HG02571 (cell line): ENCODE data around the gene ONECUT3.

ENCODE experiments used
- ATAC-seq: cut with Tn5 transposase; IDR thresholded peaks from one replicate; pipeline ENCODE4 v1.9.1; 2021; ENCODE audit warnings: mild to moderate bottlenecking, moderate library complexity; ENCODE audit not compliant: unreplicated experiment

Gene ONECUT3

DNA sequence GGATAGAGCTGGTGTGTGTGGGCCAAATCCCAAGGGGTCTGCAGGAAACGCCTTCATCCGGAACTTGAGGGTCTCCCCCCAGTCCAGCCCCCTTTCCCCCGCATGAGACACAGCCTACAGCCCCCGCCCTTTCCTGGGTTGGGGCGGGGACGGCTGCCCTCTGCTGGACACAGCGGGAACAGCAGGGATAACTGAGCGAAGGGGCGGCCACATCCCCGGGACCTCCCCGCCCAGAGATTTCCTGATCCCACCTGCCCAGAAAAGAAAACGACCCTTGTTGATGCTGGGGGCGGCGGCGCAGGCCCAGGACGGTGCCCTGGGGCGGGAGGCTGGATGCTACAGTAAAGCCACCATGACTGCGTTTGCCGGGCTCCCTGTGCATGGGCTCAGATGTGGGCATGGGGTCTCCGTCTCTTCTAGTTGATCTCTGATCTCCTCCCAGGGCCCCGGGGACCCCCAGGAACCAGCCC lies 14.2 kb downstream of the ONECUT3 start:
- no peak for ATAC-seq

DNA sequence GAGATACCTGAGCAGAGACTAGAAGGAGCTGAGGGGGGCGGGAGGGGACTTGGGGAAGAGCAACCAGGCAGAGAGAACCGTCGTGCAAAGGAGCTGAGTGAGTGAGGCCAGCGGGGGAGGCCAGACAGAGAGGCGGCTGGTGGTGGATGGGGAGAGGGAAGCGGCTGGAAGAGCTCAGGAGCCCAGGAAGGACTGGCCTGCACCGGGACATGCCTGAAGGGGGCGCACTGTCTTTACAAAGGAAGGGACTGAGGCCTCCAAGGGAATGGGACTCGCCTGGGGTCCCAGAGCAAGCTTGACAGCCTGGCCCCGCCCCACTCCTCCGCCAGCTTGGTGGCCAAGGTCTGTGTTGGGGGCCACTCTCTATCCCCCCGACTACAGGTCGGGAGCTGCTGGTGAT lies 14.9 kb downstream of the ONECUT3 start:
- no peak for ATAC-seq

DNA sequence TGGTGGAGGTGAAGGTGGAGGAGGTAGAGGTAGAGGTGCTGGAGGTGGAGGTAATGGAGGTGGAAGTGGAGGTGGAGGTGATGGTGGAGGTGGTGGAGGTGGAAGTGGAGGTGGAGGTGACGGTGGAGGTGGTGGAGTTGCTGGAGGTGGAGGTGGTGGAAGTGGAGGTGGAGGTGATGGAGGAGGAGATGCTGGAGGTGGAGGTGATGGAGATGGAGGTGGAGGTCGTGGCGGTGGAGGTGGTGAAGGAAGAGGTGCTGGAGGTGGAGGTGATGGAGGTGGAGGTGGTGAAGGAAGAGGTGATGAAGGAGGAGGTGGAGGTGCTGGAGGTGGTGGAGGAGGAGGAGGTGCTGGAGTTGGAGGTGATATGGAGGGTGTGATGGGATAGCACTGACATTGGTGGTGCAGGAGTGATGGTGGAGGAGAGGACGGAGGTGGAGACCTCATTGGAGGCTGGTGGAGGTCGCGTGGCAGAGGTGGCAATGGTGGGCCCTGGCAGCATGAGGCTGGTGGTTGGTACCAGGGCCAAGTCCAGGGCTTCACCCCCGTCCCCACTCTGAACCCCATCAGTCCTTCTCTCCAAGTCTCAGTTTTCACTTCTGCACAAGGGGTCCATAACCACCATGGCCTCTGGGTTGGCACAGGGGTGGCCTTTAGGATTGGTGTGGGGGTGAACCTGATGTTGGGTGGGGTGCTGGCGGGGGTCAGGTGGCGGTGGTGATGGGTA lies 15.8 kb downstream of the ONECUT3 start:
- no peak for ATAC-seq

DNA sequence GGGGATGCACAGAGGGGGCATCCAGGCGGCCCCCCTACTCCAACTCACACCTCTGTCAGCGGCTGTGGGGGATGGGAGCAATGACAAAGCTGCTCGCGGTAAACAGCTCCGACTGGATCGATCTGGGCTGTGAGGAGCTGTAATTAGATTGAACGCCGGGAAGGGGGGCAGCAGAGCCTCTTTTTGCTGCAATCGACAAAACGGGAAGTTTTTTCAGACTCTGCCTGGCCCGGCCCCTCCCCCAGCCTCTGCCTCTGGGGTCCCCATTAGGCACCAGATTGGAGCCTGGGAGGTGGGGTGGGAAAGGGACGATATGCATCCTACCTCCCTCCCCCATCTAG lies 16.3 kb downstream of the ONECUT3 start:
- no peak for ATAC-seq

DNA sequence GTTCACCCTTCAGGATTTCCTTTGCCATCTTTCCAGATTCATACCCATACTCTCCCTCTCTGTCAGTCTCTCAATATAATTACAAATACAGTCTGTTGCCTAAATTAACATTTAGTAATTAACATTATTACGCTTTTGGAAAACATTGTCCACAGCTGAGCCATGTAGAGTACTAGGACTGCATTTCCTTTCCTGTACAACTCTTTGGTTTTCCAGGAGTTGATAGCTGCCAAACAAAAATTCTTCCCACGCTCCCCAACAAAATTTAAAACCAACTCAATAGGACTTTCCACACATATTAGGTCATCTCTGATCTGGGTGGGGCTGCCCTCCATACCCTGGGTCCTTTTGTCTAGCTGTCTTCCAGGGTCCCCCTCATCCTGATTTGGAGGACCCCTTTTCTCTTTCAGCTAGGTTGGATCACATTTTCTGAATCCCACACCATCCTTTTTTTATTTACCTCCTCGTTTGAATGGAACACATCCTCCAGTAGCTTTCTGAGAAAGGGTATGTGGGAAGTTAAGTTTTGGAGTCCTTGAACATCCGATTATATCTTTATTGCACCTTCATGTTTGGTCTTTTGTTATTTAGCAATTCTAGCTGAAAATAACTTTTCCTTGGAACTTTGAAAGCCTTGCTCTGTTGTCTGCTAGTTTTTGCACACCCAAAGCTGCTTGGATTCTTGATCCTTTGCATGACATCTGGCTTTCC lies 17.7 kb downstream of the ONECUT3 start:
- ATAC-seq, result no peak

DNA sequence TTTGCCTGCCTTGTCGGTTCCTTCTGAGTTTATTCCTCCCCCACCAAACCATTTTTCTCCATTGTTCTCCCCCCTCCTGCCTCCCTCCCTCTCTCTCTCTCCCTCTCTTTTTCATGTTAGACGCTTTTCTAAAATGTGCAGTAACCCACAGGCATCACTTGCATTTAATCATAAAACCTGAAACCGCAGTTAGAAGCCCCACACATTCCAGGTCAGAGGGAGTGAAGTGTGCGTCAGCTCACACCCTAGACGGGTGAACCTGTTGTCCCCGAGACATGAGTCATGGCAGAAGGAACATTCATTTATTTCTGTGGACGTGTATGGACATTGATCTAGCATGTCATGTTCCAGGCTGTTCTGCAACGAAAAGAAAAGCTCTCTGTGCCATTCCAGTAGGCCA lies 19.9 kb downstream of the ONECUT3 start:
- no peak for ATAC-seq

DNA sequence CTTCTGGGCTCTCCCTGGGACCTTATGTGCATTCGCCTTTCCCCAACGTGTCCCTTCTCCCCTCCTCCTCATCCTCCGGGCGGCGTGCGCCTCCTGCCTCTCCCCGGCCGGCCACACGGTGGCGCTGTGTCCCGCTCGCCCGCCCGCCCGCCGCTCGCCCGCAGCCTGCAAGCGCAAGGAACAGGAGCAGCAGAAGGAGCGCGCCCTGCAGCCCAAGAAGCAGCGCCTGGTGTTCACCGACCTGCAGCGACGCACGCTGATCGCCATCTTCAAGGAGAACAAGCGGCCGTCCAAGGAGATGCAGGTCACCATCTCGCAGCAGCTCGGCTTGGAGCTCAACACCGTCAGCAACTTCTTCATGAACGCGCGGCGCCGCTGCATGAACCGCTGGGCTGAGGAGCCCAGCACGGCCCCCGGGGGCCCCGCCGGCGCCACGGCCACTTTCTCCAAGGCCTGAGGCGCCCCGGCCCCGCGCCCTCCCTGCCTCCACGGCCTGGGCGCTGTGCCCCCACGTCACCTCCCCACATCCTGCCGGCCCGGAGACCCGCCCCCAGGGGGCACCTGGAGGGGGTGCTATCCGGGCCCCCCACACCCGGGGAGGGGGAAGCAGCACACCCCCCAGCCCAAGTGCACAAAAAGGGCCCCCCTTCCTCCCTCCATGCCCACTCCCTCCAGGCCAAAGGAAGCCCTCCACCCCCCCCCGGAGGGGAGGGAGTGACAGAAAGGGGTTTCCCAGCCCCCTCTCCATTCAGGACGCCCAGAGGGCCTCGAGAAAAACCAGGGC lies 21.9 kb downstream of the ONECUT3 start:
- ATAC-seq, result no peak

DNA sequence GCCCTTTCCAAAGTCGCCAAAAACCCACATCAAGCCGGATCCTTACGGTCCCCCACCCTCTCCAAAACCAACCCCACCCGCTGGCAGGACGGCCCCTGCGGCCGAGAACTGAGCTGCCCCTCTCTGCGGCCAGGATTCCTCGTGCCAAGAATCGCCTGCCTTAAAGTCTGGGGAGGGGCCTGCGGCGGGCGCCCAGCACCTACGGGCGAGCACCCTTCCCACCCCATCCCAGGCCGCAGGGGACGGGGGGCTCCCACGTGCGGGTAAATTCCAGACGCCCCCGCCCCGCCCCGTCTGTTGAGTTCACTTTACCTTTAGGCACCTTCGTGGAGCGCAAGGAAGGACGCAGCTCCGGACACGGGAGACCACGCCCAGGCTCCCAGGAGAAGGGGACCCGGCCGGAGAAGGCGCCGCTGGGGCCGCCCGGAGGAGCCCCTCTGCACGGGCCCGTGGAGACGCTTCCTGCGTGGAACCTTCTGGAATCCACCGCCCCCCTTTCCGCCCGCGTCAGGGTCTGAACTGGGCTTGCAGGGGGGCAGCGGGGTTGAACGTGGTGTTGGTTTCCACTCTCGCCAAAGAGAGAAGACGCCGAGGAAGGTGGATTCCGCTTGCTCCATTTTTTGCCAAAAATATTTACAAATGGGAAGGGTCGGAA lies 22.8 kb downstream of the ONECUT3 start:
- ATAC-seq, result no peak

DNA sequence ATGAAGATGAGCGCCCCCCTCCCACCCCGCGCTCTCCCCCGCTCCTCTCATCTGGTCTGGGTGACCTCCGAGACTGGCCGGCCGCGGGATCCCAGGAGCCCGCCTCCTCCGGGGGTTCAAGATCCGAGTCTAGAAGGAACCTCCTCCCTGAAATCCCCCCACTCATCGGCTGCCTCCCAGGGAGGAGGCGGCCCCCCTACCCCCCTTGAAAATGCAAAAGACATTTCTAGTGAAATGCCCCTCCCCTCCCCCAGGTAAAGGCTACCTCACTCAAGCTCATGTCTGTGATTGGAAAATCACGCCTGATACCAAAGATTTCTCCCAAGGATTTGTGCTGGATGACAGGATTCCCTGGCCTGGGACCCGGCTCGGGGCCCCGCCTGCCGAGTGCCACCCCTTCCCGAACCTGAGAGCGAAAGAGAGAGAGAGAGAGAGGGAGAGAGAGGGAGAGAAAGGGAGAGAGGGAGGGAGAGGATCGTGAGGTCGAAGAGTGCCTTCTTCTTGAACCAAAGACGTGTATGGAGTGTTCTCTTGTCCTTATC lies 23.4 kb downstream of the ONECUT3 start:
- ATAC-seq, result no peak

DNA sequence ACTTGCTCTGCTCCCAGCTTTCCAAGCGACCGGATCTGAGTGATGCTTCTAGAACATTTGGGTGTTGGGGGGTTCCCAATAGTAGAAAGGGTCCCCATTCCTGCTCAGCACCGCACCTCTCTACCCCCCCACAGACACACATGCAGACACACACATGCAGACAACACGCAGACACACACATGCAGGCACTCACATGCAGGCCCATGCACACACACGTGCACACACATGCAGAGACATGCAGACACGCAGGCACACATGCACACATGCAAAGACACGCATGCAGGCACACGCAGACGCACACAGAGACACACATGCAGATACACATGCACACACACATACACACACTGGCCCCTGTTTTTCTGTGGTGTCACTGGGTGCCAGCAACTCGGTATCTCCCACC lies 23.8 kb downstream of the ONECUT3 start:
- ATAC-seq, result no peak

DNA sequence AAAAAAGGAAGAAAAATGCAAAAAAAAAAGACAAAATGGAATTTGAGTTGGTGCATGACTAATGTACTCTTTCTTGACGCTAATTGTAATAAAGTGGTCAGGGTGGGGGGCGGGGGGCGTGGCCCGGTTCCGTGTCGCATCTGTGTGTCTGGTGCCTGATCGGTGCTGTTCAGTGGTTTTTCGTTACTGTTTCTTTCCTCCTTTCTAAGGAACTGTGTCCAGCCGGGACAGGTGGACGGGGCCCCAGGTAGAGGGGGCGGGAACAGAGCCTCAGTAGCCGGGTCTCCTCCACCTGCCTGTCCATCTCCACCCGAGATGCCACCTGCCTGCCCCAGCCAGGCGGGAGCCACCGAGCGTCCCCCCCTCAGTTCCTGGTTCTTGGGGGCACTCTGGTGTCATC lies 26.3 kb downstream of the ONECUT3 start:
- no peak for ATAC-seq

DNA sequence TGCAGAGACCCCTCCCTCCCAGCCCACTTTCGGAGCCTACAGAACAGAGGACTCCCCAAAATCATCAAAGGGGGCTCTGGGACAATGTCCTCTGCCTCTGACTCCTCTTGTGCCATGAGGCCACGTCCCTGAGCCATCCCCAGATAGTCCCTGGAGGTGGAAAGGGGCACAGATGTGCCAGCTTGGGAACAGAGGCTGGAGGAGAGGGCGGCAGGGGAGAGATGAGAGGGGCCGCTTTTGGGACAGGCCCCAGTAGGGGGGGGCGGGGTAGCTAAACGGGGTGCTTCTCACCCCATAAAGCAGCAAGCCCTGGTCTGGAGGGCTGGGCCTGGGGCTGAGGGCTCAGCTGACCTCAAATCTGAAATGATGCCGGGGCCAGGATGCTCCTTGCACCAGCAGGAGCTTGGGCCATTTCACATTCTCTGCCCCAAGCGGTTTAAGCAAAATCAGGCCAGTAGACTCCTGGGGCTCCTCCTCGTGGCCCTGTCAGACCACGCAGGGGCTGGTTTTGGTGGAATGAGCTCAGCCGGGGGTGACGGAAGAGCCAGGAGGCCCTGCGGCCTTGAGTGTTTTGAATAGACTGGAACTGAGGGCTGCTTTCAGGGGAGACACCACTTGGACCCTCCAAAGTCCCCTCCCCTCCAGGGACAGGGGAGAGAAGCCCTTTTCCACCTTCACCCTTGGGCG lies 27.1 kb downstream of the ONECUT3 start:
- no peak for ATAC-seq

DNA sequence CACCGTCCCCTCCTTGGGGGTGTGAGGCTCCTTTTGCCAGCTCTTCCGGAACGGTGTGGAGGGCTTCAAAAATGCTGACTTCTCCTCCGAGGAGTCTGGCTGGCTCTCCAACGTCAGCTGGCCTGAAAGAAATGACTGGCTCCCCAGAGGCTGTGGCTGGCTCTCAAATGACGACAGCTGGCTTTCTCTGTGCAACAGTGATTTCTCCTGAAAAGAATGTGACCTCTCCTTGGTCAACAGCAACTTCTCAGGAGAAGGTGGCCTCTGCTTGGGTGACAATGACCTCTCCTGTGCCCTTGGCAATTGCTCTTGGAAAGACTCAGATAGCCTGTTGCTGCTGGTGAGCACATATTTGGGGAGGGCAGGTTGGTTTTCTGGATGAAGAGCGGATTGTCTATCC lies 29.2 kb downstream of the ONECUT3 start:
- ATAC-seq, result no peak

DNA sequence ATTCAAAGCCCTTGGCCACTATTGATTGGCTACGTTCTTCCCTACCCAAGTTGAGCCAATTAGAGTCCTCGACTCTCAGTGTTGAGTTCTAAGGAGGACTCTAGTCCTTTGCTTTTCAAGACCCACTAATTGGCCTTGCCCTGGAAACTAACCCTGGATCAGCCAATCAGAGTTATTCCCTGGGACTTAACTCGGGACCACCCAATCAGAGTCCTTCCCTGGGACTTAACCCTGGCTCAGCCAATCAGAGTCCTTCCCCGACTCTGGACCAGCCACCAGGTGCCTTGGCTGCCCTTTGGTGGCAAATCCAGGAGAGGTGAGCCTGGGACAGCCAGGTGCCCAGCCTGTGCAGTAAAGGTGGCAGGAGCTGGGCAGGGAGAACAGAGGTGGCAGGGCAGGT lies 30.0 kb downstream of the ONECUT3 start:
- ATAC-seq, result no peak

DNA sequence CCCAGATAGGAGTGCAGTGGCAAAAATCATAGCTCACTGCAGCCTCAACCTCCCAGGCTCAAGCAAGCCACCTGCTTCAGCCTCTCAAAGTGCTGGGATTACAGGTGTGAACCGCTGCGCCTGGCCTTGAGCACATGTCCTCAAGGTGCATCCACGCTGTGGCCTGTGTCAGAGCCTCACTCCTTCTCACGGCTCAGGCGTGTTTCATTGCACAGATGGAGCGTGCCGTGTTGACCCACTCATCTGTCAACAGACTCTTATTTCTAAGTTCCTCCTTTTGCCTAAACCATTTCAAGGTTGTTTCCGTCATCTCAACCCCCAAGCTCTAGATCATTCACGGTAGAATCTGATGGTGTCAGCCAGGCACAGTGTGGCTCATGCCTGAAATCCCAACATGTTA lies 30.6 kb downstream of the ONECUT3 start:
- no peak for ATAC-seq

DNA sequence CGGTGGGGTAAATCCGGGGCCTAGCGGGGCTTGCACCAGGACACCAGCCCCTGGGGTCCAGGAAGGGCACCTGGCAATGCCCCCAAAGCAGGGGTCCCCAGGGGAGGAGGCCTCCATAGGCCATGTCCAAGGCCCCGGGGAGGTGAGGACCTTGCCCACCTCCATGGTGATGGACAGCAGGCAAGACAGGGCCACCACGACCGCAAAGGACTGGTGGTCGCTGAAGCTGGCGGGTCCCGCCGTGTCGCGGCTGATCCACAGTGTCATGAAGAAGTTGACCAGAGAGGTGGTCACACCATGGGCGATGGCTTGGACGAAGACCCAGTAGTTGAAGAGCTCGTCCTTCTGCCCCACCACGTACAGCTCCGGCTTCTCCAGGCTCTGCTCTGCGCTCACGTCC lies 32.0 kb downstream of the ONECUT3 start:
- no peak for ATAC-seq

DNA sequence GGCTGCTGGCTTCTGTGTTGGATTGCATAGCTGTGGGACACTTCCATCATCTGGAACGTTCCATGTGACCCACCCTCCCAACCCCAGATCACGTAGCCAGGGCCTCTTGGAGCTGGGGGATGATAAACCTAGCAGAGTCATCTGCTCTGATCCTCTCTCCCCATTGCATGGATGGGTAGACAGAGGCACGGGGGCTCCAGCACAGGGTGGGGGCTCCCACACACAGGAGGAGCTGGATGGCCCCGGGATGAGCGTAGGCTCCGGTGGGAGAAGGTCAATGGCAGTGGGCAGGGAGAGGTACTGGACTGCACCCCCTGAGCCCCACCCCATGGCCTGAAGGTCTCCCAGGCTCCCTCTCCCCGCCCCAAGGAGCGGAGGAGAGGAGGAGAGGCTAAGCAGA lies 33.4 kb downstream of the ONECUT3 start:
- ATAC-seq, result no peak

DNA sequence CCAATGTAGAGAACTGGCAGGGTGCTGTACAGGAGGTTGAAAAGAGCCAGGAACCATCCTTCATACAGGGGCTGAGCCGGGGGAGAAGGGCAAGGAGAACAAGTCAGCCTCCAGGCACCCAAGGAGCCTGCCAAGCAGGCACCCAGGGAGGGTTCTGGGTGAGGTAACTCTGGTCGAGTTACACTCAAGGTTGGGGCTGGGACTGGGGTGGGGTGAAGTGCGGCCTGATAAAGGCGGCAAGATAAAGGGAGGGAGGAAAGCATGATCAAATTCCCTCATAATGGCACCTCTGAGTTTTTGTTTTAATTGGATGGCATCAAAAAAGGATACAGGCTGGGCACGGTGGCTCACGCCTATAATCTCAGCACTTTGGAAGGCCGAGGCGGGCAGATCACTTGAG lies 33.8 kb downstream of the ONECUT3 start:
- ATAC-seq, result no peak

DNA sequence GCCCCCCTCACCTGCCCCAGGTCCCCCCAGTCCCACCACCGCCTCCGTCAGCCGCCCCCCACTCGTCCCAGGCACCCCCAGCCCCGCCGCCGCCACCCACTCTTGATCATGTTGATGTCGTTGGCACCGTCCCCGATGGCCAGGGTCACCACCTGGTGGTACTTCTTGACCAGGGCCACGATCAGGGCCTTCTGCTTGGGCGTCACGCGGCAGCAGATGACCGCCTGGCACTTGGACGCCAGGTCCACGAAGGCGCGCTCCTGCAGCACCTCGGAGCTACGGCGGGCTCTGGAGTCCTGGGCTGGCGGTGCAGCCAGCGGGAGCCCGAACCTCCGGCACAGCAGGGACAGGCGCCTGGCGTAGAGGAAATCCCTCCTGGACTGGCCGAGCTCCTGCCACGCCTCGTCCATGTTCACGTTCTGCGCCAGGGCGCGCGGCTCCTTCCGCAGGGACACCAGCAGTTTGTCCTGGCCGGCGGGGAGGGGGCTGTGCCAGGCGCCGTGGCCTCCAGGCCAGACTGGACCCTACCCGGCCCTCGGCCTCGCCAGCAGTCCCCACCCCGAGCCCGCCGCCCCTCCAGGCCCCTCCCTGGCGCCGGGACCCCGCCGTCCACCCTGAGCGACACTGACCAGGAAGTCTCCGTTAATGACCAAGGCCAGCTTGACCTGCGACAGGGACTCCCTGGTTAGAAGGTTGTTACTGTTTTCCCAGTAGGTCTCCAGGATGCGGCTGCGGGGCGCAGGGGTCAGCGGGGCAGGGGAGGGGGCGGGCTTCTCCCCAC lies 36.1 kb downstream of the ONECUT3 start:
- ATAC-seq, result no peak
